Astrocyte of the hippocampus (primary cell): ENCODE measurements around the gene SLC66A3.
A peak's percentile ranks its signal among the peaks of the same experiment; 100 is the strongest.

Source experiments
- DNase-seq: peaks from one replicate; pipeline ENCODE4 v3.0.0; 2011; ENCODE audit warnings: low read depth, low spot score

Gene SLC66A3

GRCh38 chr2:11155381-11156035 is at the start of gene SLC66A3:
TSS of gene SLC66A3 (plus strand) at chr2:11155467. CDS start at chr2:11155547, 80 bp downstream.
- peak; percentile 95 for DNase-seq

GRCh38 chr2:11109002-11109401 is 46.3 kb upstream of the SLC66A3 start:
- DNase-seq: no peak

GRCh38 chr2:11112870-11113428 is 42.3 kb upstream of the SLC66A3 start:
- no peak for DNase-seq

- no peak for DNase-seq
Measured at GRCh38 chr2:11117776-11118175, 37.5 kb upstream of the SLC66A3 start.

GRCh38 chr2:11118761-11119160 is 36.5 kb upstream of the SLC66A3 start:
- DNase-seq: peak; percentile 41

GRCh38 chr2:11121099-11121822 is 34.0 kb upstream of the SLC66A3 start:
- DNase-seq: no peak

GRCh38 chr2:11121823-11122155 is 33.5 kb upstream of the SLC66A3 start:
- no peak for DNase-seq

- DNase-seq: no peak
Measured at GRCh38 chr2:11122380-11122779, 32.9 kb upstream of the SLC66A3 start.

GRCh38 chr2:11123001-11123809 is 32.1 kb upstream of the SLC66A3 start:
- DNase-seq: no peak

GRCh38 chr2:11123856-11124759 is 31.2 kb upstream of the SLC66A3 start:
- DNase-seq: peak; percentile 82

- no peak for DNase-seq
Measured at GRCh38 chr2:11124760-11125068, 30.6 kb upstream of the SLC66A3 start.

- no peak for DNase-seq
Measured at GRCh38 chr2:11127761-11128160, 27.5 kb upstream of the SLC66A3 start.

GRCh38 chr2:11128243-11128951 is 26.9 kb upstream of the SLC66A3 start:
- peak; percentile 54 for DNase-seq

GRCh38 chr2:11129598-11130449 is 25.4 kb upstream of the SLC66A3 start:
- peak; percentile 74 for DNase-seq

GRCh38 chr2:11131166-11131920 is 23.9 kb upstream of the SLC66A3 start:
- no peak for DNase-seq

GRCh38 chr2:11132036-11132671 is 23.1 kb upstream of the SLC66A3 start:
- no peak for DNase-seq

GRCh38 chr2:11133238-11133935 is 21.9 kb upstream of the SLC66A3 start:
- DNase-seq: peak; percentile 43

- DNase-seq: no peak
Measured at GRCh38 chr2:11133936-11134320, 21.3 kb upstream of the SLC66A3 start.
